Left hindlimb (tissue), 1 donor: ENCODE measurements around the gene ZNF529.
"Not testable (repeated sequence)": the region's sequence is repeated elsewhere in the genome, so short reads cannot be mapped to it uniquely, and the experiment has no call there.

Experiments
- DNase-seq: peaks from one replicate; pipeline ENCODE4 v3.0.0-alpha.2; 2018

Gene ZNF529

GRCh38 chr19:36573020-36573894, at the start of gene ZNF529:
Gene ZNF529, minus strand, starts transcription at chr19:36573292. Its CDS starts 946 bp downstream, at chr19:36572346.
- DNase-seq = peak; percentile 94

GRCh38 chr19:36605877-36606478, 32.9 kb upstream of the ZNF529 start:
- DNase-seq = no peak

GRCh38 chr19:36605101-36605876, 32.2 kb upstream of the ZNF529 start, which contains the start of gene ZNF382:
Gene ZNF382, plus strand, starts transcription at chr19:36605313. Its CDS starts 4,602 bp downstream, at chr19:36609915.
- peak; percentile 86 for DNase-seq

DNA sequence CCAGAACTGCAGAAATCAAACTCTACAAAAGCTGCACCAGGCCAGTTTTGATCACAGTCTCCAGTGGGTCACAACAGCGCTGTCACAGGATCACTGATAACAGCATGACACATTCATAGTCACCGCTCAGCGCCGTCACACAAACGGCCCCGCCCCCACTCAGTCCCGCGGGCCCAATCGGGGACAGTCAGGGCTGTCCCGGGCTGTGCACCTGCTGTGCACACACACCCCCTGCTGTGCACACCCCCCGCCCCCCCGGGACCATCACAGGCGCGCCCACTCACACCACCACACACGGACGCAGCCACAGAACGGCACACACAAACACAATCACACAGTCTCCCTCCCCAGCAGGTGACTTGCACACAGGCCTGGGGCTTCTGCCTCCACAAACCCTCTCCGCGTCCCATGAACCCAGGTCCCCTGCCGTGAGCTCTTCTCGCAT, 31.6 kb upstream of the ZNF529 start:
- DNase-seq = peak; percentile 64

GRCh38 chr19:36602681-36603080, 29.6 kb upstream of the ZNF529 start:
- not testable (repeated sequence) for DNase-seq

DNA sequence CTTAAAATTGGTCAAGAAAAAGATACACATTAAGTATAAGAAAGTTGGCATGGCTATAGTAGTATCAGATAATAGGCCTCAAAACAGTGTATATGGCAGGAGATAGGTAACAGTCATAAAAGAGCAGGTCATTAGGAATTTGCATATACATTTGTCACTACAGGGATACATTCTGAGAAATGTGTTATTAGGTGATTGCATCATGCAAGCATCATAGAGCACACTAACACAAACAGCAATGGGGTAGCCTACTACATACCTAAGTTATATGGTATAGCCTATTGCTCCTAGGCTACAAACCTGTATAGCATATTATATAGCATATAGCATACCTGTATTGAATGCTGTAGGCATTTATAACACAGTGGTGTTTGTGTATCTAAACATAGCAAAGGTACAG, 6.2 kb upstream of the ZNF529 start:
- DNase-seq = no peak

- DNase-seq = no peak
Observed at GRCh38 chr19:36577271-36577996, 4.3 kb upstream of the ZNF529 start.

DNA sequence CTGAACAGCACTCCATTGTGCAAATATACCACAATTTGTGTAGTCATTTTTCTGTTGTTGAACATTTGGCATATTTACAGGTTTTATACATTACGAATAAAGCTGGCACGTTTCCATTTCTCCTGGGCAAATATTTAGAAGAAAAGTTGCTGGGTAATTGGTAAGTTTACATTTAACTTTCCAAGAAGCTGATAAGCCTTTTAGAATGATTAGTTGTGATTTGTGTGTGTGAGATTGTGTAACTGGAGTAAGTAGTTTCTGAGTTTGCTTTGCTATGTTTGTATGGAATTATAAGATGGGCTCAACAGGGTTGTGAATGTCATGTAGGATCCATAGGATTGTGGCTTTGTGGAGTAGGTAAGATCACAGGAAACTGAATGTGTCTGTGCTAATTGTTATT, 1.6 kb upstream of the ZNF529 start:
- DNase-seq = no peak

DNA sequence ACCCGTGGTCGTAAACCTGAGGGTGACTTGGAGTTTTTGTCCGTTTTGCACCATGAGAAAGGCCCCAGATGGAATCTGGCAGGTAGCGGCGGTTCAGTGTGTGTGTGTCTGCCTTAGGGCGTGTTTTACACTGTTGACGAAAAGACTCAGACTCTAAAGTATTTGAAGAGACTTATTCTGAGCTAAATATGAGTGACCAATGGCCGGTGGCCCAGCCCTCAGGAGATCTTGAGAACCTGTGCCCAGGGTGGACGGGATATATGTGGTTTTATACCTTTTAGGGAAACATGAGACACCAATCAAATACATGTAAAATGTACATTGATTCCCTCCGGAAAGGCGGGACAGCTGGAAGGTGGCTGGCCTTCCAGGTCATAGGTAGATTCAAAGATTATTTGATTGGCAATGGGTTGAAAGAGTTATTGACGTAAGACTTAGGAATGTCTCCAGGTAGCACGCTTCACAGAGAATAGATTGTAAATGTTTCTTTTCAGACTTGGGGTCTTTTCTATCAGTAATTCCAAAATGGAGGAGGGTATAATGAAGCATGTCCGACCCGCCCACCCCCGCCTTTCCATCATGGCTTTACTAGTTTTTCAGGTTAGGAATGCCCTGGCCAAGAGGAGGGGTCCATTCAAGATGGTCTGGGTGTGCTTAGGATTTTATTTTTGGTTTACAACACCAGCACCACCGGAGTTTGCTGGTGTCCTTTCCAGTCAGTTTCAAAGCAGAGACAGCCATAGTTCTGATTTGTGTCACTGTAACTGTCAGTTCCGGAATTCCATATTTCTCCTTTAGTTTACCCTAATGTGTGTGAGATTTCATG, 1.0 kb upstream of the ZNF529 start:
- DNase-seq = no peak

- no peak for DNase-seq
Observed at GRCh38 chr19:36572593-36573019, 486 bp downstream of the ZNF529 start.

DNA sequence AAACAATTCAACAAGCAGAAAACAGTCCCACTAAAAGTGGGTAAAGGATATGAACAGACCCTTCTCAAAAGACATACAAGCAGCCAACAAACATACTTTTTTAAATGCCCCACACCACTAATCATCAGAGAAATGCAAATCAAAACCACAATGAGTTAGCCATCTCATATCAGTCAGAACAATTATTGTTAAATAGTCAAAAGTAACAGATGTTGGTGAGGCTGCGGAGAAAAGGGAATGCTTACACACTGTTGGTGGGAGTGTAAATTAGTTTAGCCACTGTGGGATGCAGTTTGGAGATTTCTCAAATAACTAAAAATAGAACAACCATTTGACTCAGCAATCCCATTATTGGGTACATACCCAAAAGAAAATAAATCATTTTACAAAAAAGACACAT, 8.7 kb downstream of the ZNF529 start:
- DNase-seq = no peak

DNA sequence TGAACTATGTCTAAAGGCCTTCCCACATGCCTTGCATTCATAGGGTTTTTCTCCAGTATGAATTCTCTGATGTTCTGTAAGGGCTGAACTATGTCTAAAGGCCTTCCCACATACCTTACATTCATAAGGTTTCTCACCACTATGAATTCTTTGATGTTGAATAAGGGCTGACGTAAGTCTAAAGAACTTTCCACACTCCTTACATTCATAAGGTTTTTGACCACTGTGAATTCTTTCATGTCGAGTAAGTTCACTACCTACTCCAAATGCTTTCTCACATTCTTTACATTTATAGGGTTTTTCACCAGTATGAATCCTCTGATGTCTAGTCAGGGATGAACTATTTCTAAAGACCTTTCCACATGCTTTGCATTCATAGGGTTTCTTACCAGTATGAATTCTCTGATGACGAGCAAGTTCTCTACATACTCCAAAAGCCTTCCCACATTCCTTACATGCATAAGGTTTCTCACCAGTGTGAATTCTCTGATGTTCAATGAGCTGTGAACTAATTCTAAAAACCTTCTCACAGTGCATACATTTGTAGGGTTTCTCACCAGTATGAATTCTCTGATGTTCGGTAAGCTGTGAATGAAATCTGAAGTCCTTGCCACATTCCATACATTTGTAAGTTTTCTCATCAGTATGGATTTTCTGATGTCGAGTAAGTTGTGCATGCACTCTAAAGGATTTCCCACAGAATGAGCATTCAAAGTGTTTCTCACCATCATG, 25.9 kb downstream of the ZNF529 start:
- no peak for DNase-seq

DNA sequence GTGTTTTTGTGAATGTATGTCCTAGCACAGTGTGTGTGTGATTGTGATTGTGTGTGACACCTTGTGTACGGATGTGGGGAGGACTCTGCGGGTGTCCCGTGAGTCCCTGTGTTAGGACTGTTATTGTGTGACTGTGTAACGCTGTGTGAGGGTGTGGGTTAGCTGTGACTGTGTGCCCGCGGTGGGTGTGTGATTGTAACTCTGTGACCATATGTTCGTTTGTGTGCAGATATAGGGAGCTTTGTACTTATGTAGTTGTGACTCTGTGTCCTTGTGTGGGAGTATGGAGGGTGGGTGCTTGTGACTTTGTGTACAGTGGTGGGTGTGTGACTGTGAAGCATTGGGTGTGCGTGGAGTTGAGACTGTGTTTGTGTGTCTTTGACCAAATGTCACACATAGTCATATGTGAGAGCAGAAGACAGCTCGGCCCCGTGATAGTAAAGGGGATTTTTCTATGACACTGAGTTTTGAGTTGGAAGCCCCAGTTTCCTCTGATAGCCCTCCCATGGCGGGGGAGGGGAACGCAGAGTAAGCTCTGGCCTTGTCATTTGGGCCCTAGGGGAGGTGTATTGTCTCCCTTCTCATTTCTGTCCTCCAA, 44.1 kb downstream of the ZNF529 start:
- no peak for DNase-seq

DNA sequence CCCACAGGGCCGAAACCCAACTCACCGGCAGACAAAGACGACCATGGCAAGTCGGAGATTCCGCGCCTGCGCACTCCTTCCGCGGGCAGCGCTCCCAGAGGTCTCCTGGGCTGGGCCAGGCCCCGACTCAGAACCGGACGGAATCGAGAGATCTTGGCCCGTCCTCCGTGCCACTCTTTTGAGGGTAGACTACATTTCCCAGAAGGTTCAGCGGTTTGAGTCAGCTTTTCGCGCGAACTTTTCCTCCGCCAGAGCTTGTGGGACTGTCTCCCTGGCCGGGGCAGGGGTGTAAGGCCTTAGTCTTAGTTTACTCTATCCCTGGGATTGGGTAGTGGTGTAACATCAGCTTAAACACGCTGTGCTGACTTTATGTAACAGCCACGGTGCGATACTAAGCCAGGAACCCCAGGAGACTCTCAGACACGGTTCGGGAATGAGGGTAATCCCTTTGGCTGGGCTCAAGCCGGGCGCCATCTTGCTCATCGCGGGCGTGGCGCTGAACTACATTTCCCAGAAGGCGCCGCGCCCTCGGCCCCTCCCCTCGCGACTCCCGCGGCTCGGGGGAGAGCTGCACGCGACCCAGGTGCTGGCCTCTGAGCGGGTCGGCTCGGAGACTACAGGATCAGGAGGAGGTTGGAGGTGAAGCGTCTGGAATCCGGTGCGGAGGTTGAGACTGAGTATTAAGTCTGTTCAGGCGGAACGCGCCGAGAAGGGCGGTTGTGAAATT, 44.7 kb downstream of the ZNF529 start, which contains the start of gene ZNF260:
Gene ZNF260, minus strand, starts transcription at position 78 of the 727 bp plus-strand sequence. CDS start 13,033 bp downstream, outside the sequence.
- peak; percentile 96 for DNase-seq

DNA sequence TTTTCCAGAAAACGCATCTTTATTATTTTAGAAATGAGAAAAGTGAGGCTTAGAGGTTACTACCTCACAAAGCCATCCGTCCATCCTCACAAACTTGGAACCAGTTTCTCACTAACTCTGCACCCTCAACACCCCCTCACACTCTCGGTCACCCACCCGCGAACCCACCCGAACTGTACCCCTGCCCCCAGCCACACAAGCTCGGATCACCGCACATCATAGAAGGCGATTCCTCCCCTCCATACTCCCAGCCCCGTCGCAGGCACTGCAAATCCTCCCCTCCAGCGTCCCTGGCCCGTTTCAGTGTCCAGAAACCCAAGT, 45.3 kb downstream of the ZNF529 start:
- DNase-seq = no peak

DNA sequence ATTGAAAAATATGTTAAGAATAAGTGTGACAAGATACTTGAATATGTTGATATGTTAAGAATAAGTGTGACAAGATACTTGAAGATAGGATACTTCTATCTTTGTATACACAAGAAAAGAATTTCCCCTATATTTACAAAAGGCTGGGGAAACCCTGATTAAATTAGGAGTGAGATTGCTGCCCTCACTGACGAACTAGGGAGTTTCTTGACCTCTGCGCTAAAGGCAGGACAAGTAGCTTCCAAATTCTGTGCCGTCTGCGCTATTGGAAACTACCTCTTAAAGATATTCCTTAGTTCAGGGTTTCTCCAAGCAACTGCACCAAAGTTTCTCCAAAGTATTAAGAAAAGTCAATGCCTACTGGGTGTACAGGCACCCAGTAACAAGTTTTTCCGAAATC, 45.8 kb downstream of the ZNF529 start:
- no peak for DNase-seq

DNA sequence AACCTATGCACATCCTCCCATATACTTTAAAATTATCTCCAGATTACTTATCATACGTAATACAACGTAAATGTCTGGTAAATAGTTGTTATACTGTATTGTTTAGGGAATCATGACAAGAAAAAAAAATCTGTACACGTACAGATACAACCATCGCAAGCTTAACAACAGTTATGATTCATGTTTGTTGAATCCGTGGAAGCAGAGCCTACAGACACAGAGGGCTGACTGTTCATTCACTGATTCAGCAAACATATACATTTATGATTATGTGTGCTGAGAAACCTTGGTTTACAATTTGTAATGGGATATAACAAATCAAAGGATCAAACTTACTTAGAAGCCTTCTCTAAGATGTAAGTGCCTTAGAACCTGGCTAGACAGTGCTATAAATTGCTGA, 46.5 kb downstream of the ZNF529 start:
- DNase-seq = no peak

DNA sequence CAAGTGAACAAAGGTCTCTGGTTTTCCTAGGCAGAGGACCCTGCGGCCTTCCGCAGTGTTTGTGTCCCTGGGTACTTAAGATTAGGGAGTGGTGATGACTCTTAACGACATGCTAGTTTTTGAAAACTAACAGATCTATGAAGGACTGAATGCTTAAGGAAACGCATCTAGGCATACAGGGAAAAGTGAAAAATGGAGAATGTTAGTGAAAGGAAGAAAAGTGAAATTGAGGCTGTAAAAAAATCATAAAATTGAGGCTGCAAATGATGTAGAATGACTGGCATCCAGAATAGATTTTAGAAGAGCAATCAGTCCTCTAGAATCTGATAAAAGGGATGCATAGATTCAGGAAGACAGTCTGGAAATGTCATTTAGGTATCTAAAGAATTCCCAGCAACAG, 48.5 kb downstream of the ZNF529 start:
- DNase-seq = no peak

GRCh38 chr19:36514012-36514612, 59.0 kb downstream of the ZNF529 start:
- no peak for DNase-seq
